Non-pigmented ciliary epithelial cell (primary cell): Measurements from ENCODE around the gene SOCS3.

Experiments used
- DNase-seq: peaks from one replicate; pipeline ENCODE4 v3.0.0-alpha.2; 2010; ENCODE audit warnings: low read depth

Gene SOCS3

GRCh38 chr17:78367193-78367592 is 7.3 kb upstream of the SOCS3 start:
- DNase-seq = no peak

- DNase-seq = no peak
Observed at GRCh38 chr17:78366109-78366848, 6.4 kb upstream of the SOCS3 start.

- no peak for DNase-seq
Observed at GRCh38 chr17:78365561-78366108, 5.8 kb upstream of the SOCS3 start.

DNA sequence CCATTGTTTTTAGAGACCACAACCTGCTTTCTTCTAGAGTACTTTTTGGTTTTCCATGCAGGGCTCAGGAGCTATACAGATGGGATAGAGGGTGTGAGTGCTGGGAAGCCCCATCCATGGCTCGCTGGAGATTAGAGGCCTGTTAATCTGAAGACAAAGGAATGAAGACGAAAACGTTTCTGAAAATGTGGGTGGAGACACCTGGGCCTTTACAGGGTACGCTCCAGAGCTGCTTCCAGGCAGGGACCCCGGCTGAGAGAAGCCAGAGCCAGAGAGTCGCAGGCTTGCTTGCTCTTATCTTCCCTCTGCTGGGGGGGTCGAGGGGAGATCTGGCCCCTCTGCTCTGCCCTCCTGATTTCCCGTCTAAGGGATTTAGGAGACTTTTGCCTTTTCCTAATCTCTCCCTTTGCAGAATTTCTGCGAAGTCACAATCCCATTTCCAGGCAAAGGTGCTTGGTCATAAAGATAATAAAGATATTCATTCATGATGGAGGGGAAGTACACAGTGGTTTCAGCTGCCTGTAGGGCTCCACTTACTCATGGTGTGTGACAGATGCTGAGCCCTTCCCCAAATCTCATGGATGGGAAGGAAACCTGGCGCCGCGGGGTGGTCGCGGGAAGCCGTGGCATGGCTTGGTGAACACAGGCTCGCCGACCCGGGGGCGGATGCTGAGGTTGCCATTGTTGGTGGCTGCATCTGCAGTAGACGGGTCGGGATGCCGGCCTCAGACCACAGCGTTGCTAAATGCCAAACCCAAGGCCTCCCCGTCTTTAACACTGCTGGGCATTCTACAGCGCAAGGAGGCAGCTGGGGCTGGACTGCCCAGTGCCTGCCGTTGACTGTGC is 4.8 kb upstream of the SOCS3 start:
- no peak for DNase-seq

DNA sequence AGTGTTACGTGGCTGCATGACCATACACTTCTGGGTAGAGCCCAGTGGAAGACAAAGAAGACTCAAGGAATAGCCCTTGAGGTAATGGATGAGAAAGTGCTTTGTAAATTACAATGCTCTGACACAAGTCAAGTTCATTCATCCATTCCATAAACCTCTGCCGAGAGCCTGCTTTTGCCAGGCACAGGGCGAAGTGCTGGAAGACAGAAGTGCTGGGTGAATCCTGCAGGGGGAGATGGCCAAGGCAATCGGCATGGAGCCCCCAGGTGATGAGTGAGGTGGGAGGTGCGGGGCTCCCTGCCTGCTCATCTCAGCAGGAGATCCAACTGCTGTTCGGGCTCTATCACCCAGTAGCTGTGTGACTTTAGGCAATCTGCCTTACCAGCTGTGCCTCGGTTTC is 2.8 kb upstream of the SOCS3 start:
- DNase-seq = no peak

- DNase-seq = no peak
Observed at GRCh38 chr17:78362232-78362631, 2.4 kb upstream of the SOCS3 start.

GRCh38 chr17:78361225-78361701 is 1.4 kb upstream of the SOCS3 start:
- no peak for DNase-seq

DNA sequence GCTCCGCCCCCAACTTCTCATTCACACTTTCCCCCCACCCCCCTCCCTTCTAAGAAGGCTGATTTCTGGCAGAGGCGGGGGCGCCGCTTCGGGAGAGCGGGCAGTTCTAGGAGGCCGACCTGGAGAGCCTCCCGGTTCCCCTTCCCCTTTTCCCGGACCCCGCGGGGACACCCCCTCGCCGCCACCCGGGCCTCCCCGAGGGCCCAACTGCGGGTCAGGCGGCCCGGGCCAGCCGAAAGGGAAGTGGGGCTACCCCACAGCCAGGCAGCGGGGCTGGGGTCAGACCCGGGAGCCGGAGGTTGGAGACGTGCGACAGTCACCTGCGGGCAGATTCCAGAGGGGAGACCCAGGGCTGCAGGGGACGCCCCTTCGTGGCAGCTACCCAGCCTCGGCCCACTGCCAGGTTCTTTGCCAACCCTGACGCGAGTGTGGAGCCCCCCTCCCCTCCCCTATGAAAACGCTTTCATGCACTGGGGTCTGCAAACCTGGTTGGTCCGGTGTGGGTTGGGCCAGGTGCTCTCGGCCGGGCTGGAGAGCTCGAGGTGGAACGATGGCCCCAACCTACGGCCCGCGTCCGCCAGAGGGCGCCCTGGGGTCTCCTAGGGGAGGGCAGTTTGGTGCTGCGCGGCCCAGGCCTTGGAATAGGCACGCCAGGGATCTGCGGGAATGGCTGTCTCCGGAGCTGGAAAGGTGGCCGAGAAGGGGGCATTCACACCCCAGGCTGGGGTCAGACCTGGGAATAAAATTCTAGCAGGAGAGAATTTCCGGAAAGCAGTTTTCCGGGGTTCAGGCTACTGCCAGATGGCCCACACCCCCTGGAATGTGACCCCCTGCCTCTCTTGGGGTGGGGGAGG is 721 bp upstream of the SOCS3 start:
- no peak for DNase-seq

DNA sequence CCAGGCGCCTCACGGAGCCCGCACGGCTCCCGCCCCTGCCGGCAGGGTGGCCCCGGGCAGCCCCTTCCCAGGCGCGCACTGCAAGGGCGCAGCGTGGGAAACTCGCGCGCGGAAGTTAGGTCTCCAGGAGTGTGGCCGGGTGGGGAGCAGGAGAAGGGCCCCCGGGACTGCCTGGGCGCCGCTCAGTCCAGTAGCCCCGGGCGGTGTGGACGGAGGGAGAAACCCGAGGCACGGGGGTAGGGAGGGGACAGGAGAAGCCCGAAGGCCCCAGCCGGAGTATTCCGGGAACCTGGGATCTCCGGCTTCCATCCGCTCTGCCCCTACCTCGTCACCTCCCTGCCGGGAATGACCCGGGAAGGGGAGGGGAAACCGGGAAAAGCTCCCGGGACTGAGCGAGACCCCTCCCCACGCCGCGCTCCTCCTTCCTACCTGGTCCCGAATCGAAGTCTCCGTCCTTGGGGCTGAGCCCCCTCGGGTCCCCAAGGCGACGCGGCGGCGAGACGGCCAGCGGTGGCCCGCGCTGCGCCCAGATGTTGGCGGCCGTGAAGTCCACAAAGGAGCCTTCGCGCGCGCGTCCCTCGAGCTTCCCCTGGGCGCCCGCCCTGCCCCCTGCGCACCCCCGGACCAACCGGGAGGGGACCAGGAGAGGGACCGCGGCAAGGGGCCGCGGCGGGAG is 418 bp downstream of the SOCS3 start:
- no peak for DNase-seq

DNA sequence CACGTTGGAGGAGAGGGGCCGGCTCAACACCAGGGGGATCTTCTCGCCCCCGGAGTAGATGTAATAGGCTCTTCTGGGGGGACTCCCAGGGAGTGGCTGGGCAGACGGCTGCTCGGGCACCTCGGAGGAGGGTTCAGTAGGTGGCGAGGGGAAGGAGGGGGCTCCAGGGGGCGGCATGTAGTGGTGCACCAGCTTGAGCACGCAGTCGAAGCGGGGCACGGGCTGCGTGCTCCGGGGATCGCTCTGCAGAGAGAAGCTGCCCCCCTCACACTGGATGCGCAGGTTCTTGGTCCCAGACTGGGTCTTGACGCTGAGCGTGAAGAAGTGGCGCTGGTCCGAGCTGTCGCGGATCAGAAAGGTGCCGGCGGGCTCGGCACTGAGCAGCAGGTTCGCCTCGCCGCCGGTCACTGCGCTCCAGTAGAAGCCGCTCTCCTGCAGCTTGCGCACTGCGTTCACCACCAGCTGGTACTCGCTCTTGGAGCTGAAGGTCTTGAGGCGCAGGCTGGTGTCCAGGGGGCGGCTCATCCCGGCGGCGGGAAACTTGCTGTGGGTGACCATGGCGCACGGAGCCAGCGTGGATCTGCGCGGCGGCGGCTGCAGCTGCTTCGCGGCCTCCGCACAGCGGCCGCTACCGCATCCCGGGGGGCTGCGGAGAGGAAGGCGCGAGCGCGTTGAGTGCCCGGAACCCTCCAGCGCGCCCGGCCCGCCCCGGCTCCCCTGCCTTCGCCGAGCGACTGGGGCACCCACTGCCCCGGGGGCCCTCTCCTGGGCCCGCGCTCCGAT is 1.1 kb downstream of the SOCS3 start:
- DNase-seq = no peak

DNA sequence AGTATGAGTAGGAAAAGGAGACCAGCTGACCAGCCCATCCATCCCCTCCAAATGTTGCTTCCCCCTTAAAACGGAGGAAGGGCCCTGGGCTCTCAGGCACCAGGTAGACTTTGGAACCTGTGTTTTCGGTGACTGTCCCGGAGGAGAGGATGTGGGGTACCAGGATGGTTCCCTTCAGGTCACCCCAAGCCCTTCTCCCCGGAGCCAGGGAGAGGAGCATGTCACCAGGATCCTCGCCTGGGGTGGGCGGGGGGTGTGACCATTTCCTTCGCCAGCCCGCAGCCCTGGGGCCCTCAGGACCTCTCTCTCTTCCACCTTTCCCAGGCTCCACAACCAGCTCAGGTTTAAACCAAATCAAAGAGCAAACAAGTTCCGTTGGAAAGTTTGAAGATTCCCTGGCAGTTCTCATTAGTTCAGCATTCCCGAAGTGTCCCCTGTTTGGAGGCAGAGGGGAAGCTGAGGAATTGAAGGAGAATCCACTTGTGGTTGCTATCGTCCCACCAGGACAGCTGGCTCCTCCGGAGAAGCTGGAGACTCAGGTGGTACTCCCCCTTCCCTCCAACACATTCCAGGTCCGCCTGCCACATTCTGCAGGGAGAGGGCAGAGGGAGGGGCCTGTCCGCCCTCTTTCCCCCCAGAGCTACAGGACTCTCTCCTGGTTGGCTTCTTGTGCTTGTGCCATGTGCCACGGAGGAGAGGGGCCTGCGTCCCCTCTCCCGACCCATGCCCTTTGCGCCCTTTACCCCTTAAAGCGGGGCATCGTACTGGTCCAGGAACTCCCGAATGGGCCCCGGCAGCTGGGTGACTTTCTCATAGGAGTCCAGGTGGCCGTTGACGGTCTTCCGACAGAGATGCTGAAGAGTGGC is 2.0 kb downstream of the SOCS3 start:
- no peak for DNase-seq

DNA sequence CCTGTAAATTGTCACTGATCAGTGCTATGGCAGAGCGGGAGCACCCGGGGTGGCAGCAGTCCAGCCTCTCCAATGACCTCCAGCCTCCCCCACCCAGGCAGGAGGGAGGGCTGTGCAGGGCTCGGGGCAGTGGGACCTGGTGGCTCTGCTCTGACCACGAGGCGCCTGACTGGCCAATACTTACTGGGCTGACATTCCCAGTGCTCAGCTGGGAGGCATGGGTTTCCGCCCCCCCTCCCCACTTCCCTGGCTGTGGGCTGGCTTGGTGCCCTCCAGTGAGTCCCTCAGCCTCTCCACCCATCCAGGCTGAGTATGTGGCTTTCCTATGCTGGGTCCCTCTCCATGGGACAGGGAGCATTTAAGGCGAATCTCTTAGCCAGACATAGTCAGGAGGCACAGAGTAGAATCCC is 2.7 kb downstream of the SOCS3 start:
- no peak for DNase-seq

DNA sequence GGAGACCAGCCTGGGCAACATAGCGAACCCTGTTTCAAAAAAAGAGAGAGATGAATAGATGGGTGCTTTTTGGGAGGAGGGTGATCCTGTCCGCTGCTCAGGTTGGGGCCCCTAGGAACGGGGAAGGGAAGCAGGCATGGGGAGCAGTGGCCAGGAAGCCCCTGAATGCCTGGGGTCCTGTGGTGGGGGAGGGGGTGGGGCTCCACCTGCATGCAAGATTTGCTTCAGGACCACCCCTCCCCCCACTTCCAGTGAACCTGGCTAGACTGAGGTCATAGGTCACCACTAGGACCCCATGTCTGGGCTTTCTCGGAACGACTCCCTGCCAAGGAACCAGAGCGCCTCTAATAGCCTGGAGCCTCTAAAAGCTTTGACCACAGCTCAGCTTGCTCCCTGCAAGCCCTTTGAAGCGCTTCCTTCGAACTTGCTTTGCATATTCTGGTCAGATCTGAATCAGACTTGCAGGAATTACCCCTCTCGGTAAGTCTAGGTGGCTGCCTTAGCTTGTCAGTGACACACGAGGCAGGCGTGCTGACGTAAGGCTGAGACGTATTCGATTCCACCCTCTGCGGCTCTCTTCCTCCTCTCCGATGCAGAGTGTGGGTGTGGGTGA is 3.7 kb downstream of the SOCS3 start:
- DNase-seq = peak; percentile 96

GRCh38 chr17:78355701-78356100 is 4.2 kb downstream of the SOCS3 start:
- DNase-seq = no peak

- no peak for DNase-seq
Observed at GRCh38 chr17:78355045-78355641, 4.7 kb downstream of the SOCS3 start.

DNA sequence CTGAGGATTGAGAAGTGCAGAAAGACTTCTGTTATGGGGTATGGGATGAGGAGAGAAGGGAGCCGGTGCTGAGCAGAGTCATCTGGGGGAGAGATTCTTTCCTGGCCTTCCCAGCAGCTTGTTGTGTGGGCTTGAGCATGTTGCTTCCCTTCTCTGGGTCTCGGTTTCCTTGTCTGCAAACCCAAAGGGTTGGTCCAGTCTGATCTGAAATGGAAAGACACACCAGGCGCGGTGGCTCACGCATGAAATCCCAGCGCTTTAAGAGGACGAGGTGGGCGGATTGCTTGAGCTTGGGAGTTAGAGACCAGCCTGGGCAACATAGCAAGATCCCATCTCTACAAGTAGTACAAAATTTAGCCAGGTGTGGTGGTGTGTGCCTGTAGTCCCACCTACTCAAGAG is 6.0 kb downstream of the SOCS3 start:
- DNase-seq = no peak

DNA sequence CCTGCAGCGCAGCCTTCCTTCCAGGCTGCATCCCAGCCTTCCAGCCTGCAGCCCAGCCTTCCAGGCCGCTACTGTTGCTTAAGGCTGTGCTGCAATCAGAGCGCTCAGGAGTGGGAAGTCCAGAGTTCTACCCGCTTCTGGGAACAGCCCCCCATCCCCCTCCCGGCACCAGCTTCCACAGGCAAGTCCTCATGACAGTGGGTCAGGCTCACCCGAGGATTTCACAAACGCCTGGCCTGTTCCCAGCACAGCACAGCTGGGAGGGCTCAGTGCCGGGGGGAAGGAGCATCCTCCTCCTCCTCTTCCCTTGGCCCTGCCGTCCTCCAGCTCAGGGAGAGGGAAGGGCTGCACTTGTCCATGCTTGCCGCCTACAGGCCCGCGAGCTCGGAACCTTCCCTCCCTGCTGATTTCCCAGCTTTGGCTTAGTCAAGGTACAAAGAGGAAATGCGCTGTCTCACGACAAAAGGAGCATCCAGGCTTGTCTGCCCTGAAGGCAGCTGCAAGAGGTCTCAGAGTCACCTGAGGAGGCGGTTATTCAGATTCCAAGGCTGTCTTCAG is 8.3 kb downstream of the SOCS3 start:
- peak; percentile 65 for DNase-seq

DNA sequence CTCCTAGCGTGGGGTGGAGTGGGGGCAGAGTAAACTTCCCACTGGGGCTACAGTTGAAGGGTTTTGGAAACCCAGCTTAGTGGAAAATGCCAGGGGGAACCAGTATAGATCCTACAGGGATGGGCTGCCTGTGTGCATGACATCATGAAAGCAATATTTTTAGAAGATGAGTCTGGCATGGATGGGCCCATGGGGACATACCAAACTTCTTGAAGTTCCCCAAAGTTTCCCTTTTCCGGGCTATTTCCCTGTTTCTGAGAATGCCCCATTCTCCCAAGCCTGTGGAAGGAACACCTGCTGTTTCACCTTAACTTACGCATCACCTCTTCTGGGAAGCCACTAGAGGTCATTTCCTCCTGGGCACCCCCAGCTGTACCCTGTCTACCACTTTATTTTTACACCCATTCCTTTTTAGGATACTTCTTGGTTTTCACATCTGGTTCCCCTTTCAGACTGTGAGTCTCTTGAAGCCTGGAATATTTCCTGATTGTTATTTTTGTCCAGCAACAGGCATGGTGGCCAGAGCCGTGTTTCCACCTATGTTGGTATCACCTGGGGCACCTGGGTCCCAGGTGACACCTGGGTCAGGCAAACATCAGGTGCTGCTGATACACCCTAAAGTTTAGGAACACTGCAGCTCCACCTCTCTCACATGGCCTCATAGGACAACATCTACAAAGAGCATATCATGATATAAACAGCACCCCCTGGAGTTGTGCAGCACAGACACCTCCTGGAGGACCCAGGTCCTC is 9.8 kb downstream of the SOCS3 start:
- no peak for DNase-seq
